ENCODE data around the gene LRRIQ4. TPM values are rescaled to one million over a fixed set of nuclear protein-coding genes. Genes with fewer than 3 reads are reported as not detected.

LRRIQ4 gene
- total RNA-seq (2022; extraction: Qiagen RNA extraction; ENCODE audit: low read depth), result not detected in 5 replicates

DNA sequence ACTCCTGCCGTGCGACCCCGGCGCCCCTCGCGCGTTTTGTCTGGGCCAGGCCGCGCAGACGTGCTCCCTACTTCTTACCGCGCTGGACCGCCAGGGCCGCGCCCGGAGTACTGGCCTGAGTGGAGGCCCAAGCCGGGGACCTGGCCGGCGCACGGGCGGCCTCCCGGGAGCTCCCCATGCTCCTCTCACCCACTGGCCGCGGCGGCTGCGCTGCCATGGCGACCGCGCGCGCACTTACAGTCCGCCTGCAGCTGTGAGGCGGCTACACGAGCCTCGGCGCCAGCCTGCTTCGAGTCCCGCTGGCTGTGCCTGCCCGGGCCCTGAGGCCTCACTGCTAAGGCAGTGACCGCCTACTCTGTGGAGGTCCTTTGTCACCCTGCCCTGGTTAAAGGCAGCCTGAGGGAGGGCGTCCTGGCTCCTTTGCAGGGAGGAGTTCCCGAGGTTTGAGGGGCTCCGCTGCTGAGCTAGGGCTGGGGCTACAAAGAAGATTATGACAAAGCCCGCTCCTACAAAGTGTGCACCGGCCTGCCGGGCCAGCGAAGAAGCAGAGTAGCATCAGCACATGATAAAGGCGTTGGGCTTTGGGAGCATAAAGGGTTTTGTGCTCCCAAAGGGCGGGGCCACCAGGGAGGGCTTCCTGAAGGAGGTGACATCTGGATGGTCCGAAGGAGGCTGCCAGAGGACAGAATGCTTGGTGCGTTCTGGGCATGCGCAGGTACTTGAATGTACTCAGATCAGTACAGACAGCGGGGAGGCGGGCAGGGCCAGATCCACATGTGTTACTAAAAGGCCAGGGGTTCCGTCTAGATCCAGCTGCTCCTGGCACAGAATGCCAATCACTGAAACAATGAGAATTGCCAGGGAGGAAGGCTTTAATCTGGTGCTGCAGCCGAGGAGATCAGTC, at the start of gene LRRIQ4, which contains the start of gene LRRC34:
TSS of gene LRRIQ4 (plus strand) at position 539 of the 904 bp plus-strand sequence. CDS start 9,052 bp downstream, outside the sequence.
TSS of gene LRRC34 (minus strand) at position 573 of the 904 bp plus-strand sequence. CDS start at position 217, 356 bp downstream.

DNA sequence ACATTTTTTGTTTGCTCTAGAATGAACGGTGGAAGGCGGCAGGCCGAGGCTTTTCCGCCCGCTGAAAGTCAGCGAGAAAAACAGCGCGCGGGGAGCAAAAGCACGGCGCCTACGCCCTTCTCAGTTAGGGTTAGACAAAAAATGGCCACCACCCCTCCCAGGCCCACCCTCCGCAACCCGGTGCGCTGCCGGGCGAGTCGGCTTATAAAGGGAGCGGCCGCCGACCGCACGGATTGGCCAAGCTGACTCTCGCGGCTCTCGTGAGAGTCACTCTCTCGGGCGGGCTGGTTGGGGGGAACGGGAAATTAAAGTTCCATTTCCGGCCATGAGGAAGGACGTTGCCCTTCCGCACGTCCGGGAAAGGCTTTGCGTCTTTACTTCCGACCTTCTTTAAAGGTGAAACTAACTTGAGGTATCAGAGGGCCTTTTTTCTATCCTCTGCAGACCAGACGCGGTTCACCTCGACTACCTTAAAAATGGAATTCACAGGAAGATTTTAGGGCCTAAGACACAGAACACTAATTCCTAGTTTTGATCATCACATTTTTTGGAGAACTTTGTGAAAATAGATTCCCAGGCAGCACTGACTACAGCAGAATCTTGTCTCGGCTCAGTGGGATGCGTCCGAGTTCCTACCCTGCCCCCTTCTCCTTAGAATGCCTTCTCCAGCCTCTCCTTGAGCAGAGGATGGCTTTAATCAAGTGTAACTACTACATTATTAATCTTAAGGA, 47.6 kb upstream of the LRRIQ4 start, which contains the start of gene TERC:
TSS of gene TERC (minus strand) at position 179 of the 731 bp plus-strand sequence.

DNA sequence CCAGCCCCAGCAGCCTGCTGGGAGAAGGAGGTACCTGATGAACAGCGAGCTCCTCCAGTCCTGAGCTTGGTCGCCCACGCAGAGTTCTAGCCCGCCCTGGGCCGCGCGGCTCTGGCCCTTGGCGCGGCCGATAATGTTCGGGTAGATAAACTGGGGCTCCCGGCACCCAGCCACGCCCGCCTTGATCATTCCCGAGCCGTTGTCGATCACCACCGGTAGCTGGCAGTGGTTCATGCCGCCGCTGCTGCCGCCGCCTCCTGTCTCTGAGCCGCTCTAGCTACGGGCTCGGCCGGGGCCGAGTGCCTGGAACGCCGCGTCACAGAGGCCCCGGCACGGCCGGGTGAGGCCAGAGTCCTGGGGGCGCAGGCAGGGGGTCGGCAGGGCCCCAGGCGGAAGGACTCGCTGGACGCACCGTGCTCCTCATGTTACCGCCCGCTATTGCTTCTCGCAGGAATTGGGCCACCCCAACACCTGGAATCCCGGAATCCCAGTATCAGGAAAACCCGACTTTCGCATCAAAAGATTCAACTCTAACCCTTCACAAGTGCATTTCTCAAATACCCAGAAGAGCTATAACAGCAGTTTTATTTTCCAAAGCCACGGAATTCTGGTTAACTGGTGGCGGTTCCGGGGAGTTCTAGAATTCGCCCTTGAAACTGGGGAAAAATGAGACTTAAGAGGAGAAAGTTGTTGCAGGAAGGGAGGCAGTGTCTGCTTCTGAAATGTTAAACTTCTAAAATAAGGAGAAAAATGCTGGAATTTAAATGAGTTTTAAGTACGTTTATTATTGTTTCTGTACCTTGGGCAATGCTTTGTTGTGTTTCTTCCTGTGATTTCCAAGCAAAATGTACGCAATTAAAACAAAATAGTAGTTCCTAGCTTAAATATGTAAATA, 43.1 kb upstream of the LRRIQ4 start, which contains the start of gene ACTRT3:
TSS of gene ACTRT3 (minus strand) at position 275 of the 895 bp plus-strand sequence. CDS start at position 234, 41 bp downstream.

DNA sequence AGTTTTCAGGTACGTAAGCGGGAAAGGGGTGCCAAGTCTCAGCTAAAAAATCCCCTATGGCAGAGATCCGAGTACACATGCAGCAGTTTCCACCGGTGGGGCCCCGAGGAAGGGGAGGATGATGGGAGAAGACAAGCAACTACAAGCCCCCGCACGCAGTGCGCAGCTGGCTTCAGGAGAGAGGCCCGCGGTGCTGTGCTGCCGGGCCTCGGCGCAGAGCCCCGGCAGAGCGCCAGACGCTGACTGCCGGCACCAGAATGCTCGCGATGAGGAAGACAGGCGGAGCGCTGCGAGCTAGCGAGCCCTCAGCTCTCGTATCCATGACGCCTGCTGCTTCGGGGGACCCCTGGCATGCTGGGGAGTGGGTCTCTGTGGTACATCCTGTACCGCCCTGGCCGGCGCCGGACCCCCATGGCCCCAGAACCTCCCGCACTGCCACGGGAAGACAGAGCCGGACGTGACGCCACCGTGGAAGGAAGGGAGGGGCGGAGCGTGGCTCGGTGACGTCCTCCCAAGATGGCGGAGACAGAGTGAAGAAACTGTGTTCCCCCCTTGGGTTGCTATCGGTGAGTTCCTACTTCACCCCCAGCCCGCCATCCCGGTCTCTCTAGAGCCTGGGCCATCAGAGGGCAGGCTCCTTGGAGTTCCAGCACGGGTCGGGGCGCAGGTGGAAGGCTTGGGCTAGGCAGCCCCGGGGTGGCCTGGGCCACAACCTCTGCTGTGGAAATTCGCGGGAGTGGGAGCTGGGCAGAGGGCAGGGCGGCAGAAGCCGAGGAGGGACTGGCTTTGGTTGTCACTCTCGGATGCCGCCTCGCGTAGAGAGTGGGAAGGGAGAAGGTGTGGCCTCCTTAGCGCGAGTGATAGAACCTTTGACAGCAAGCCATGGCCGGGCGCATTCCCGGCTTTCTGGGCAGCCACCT, 39.5 kb upstream of the LRRIQ4 start, which contains the start of gene MYNN:
TSS of gene MYNN (plus strand) at position 500 of the 920 bp plus-strand sequence. CDS start 900 bp downstream, outside the sequence.

DNA sequence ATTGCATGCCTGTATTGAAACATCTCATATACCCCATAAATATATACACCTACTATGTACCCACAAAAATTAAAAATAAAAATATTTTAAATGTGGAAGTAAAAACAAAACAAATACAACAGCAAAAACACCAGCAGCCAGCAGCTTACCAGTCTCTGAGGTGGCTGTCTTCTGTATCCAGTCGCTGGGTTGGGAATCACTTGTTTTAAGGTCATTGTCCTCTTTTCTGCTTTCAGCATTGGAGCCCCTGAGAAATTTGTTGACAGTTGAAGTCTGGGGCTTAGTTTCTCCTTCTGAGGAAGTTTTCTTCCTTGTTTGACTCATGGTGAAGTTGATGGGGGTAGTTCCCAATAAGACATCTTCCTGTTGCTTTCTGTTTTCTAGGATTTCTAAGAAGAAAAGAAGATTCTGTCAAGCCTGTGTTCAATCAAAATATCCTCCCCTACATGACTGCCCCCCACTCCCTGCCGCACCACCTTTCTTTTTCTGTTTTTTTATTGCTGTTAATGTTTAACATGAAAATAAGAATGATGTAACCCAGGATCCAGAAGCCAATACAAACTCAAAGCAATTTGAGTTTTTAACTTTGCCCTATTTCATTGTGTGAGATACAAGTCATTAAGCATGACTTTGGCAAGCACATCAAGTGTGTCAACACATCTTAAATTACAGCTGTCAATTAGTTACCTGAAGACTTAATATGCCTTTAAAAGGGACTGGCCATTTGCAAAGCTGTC, 57.0 kb downstream of the LRRIQ4 start, which contains the start of gene LRRC31:
TSS of gene LRRC31 (minus strand) at position 452 of the 737 bp plus-strand sequence. CDS start at position 324, 128 bp downstream.

Other genes starting within 250 kb of the LRRIQ4 start
- gene MECOM, start 149.2 kb upstream of the LRRIQ4 start, total RNA-seq (2022; extraction: Qiagen RNA extraction; ENCODE audit: low read depth), result 0.01 to 0.05 TPM in 2 of 5 replicates, not detected in the others
- 0.16 TPM in 1 of 5 replicates, not detected in the others for gene TERC, start 47.8 kb upstream of the LRRIQ4 start, total RNA-seq (2022; extraction: Qiagen RNA extraction; ENCODE audit: low read depth)
- 2.6 to 3.1 TPM (median 2.8 TPM) in 5 replicates for gene ACTRT3, start 43.3 kb upstream of the LRRIQ4 start, total RNA-seq (2022; extraction: Qiagen RNA extraction; ENCODE audit: low read depth)
- gene MYNN, start 39.5 kb upstream of the LRRIQ4 start, total RNA-seq (2022; extraction: Qiagen RNA extraction; ENCODE audit: low read depth), result 8.7 to 11.4 TPM (median 9.6 TPM) in 5 replicates
- gene LRRC34, start within 50 bp of the LRRIQ4 start, total RNA-seq (2022; extraction: Qiagen RNA extraction; ENCODE audit: low read depth), result not detected in 5 replicates
- gene LRRC31, start 57.1 kb downstream of the LRRIQ4 start, total RNA-seq (2022; extraction: Qiagen RNA extraction; ENCODE audit: low read depth), result 0.02 TPM in 1 of 5 replicates, not detected in the others
- gene SAMD7, start 98.7 kb downstream of the LRRIQ4 start, total RNA-seq (2022; extraction: Qiagen RNA extraction; ENCODE audit: low read depth), result not detected in 5 replicates
- gene SEC62, start 153.9 kb downstream of the LRRIQ4 start, total RNA-seq (2022; extraction: Qiagen RNA extraction; ENCODE audit: low read depth), result 80.2 to 158 TPM (median 94.6 TPM) in 5 replicates
- 1.2 to 2.0 TPM (median 1.8 TPM) in 5 replicates for gene GPR160, start 225.1 kb downstream of the LRRIQ4 start, total RNA-seq (2022; extraction: Qiagen RNA extraction; ENCODE audit: low read depth)